IPS-20b (cell line): Measurements from ENCODE around the gene MTA3.
"Not testable (repeated sequence)": the region's sequence is repeated elsewhere in the genome, so short reads cannot be mapped to it uniquely, and the experiment has no call there.

Source experiments
- H3K27ac ChIP-seq: one replicate; pipeline ENCODE4 v1.5.1; 2013; ENCODE audit warnings: low read length
- H3K27me3 ChIP-seq: 2 replicates; pipeline ENCODE4 v1.6.1; 2013; ENCODE audit warnings: mild to moderate bottlenecking, low read length, inconsistent platforms; ENCODE audit not compliant: insufficient read depth
- H3K36me3 ChIP-seq: 2 replicates; pipeline ENCODE4 v1.6.1; 2013; ENCODE audit warnings: low read depth, mild to moderate bottlenecking, inconsistent platforms, low read length, moderate library complexity; ENCODE audit not compliant: insufficient read depth
- H3K4me1 ChIP-seq: 2 replicates; pipeline ENCODE4 v1.6.1; 2013; ENCODE audit warnings: mild to moderate bottlenecking, control low read depth, inconsistent platforms, low read length, moderate library complexity; ENCODE audit not compliant: insufficient read depth
- H3K4me3 ChIP-seq: 2 replicates; pipeline ENCODE4 v1.5.1; 2013; ENCODE audit warnings: mild to moderate bottlenecking, low read length, inconsistent platforms
- H3K9ac ChIP-seq: 2 replicates; pipeline ENCODE4 v1.6.1; 2013; ENCODE audit warnings: low read depth, mild to moderate bottlenecking, inconsistent platforms, low read length, moderate library complexity
- H3K9me3 ChIP-seq: 2 replicates; pipeline ENCODE4 v1.6.1; 2013; ENCODE audit warnings: mild to moderate bottlenecking, low read depth, low read length, inconsistent platforms; ENCODE audit not compliant: insufficient read depth

MTA3 gene

GRCh38 chr2:42618116-42618515, 49.7 kb downstream of the MTA3 start:
- H3K4me1 ChIP-seq = peaks cover 5% of the 10 kb centered on the region; the same call in 1 of the 2 replicates
- H3K27ac ChIP-seq = no peak overlapping the region
- no peak overlapping the region for H3K4me3 ChIP-seq
- no peaks in the 10 kb centered on the region for H3K27me3 ChIP-seq
- H3K36me3 ChIP-seq = peaks cover 70% of the 10 kb centered on the region
- no peaks in the 10 kb centered on the region for H3K9me3 ChIP-seq
- H3K9ac ChIP-seq = no peak overlapping the region

DNA sequence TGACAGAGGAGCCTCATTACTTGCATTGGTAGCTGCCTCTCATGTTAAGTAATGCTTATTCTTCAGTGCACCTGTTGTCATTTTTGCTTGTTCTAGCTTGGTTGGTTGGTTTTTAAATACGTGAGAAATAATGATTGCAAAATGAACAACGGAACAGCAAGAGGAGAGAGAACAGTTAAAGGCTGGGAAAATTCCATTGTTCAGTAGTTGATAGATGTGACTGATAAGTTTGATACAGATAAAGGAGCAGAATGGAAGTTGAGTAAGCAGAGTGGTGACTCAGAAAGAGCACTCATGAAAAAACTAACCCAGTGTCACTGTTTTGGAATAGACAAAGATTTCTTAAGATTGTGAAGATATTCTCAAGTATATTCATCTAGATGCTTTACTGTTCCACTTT, 50.5 kb downstream of the MTA3 start:
- Histone ChIP-seq H3K27me3 (no peaks in the 10 kb centered on the region), H3K27ac (no peak overlapping the region), H3K4me3 (no peak overlapping the region), H3K4me1 (peaks cover 8% of the 10 kb centered on the region; the same call in 1 of the 2 replicates), H3K36me3 (peaks cover 61% of the 10 kb centered on the region), H3K9me3 (no peaks in the 10 kb centered on the region), H3K9ac (no peak overlapping the region)

DNA sequence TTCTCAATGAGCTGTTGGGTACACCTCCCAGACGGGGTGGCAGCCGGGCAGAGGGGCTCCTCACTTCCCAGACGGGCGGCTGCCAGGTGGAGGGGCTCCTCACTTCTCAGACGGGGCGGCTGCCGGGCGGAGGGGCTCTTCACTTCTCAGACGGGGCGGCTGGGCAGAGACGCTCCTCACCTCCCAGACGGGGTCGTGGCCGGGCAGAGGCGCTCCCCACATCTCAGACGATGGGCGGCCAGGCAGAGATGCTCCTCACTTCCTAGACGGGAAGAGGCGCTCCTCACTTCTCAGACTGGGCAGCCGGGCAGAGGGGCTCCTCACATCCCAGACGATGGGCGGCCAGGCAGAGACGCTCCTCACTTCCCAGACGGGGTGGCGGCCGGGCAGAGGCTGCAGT, 53.2 kb downstream of the MTA3 start:
- not testable (repeated sequence) for H3K9me3 ChIP-seq, H3K27me3 ChIP-seq, H3K9ac ChIP-seq, H3K4me1 ChIP-seq, H3K27ac ChIP-seq, H3K4me3 ChIP-seq
- peaks cover 44% of the 10 kb centered on the region for H3K36me3 ChIP-seq

- 0 out of 2 replicates have a peak overlapping the region, but pooled peaks have one; percentile 7 for H3K4me3 ChIP-seq
- H3K27me3 ChIP-seq = no peaks in the 10 kb centered on the region
- peaks cover 8% of the 10 kb centered on the region; the same call in 1 of the 2 replicates for H3K4me1 ChIP-seq
- H3K27ac ChIP-seq = no peak overlapping the region
- no peaks in the 10 kb centered on the region for H3K9me3 ChIP-seq
- H3K36me3 ChIP-seq = peaks cover 29% of the 10 kb centered on the region
- H3K9ac ChIP-seq = no peak overlapping the region
Measured at GRCh38 chr2:42622943-42623676, 54.7 kb downstream of the MTA3 start.

DNA sequence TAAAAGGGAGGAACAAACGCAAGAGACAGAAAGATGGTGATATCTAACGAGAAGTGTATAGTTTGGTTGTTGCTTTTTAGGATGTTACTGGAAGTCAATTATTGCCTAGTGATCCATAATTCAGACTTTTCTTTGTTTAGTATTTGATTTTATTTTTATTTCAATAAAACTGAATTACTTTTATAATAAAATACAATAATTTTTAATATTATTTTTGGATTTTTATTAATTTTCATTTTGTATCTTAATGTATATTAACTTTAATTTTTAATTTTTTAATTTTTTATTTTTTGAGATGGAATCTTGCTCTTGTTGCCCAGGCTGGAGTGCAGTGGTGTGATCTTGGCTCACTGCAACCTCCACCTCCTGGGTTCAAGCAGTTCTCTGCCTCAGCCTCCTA, 55.6 kb downstream of the MTA3 start:
- H3K4me3 ChIP-seq = no peak overlapping the region
- no peaks in the 10 kb centered on the region for H3K9me3 ChIP-seq
- H3K27me3 ChIP-seq = no peaks in the 10 kb centered on the region
- no peak overlapping the region for H3K9ac ChIP-seq
- H3K36me3 ChIP-seq = peaks cover 19% of the 10 kb centered on the region
- peaks cover 8% of the 10 kb centered on the region; the same call in 1 of the 2 replicates for H3K4me1 ChIP-seq
- H3K27ac ChIP-seq = no peak overlapping the region

DNA sequence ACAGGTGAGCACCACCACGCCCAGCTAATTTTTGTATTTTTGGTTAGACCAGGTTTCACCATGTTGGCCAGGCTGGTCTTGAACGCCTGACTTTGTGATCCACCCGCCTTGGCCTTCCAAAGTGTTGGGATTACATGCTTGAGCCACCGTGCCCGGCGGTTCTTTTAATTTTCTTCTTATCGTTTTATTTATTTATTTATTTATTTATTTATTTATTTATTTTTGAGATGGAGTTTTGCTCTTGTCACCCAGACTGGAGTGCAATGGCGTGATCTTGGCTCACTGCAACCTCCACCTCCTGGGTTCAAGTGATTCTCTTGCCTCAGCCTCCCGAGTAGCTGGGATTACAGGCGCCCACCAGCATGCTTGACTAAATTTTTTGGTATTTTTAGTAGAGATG, 59.6 kb downstream of the MTA3 start:
- not testable (repeated sequence) for H3K4me1 ChIP-seq, H3K4me3 ChIP-seq, H3K36me3 ChIP-seq, H3K27me3 ChIP-seq, H3K27ac ChIP-seq, H3K9me3 ChIP-seq, H3K9ac ChIP-seq

DNA sequence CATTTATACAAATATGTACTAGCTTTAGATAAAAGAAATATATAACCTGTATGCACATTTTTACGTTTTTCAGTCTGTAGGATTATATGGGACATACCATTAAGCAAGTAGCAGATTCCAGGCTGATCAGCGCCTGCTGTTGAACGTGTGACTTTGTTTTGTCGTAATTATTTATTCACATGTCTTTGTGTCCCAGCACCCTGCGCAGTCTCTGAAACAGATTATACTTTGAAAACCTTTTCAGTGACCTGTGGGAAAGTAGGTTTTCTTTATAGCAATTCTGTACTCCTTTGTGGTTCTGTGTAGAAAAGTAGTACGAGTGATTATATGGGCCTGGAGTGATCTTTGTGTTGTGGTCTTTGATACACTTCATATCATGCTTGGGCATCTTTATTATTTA, 68.5 kb downstream of the MTA3 start:
- Histone ChIP-seq H3K27ac (no peak overlapping the region), H3K4me1 (peaks cover 6% of the 10 kb centered on the region; the same call in 1 of the 2 replicates), H3K36me3 (peaks cover 21% of the 10 kb centered on the region), H3K9ac (no peak overlapping the region), H3K4me3 (no peak overlapping the region), H3K9me3 (no peaks in the 10 kb centered on the region), H3K27me3 (no peaks in the 10 kb centered on the region)

DNA sequence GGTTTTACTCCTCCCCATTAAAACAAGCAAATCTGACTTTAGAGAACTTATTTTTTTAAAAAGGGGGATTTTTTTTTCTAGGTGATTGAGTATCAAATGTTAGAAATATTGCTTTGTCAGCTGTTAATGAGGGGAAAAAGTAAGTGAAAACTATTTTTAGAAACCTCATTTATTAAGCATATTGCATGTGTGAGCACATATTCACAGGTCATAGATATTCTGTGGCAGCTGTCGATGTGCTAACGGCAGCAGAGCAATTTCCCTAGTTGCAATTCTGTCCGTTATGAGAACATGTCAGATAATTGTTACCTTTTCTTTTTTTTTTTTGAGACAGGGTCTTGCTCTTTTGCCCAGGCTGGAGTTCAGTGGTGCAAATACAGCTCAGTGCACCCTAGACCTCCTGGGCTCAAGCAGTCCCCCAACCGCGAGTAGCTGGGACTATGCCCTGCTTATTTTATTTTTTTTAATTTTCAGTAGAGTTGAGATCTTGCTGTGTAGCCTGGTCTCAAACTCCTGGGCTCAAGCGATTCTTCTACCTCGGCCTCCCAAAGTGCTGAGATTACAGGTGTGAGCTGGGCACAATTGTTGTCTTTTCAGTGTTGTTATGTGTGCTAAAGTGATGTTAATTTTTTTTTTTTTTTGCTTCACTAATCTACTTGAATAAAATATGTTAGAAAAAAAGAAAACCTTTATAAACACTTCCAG, 69.8 kb downstream of the MTA3 start:
- no peaks in the 10 kb centered on the region for H3K27me3 ChIP-seq
- H3K9me3 ChIP-seq = no peaks in the 10 kb centered on the region
- H3K27ac ChIP-seq = no peak overlapping the region
- H3K4me3 ChIP-seq = no peak overlapping the region
- H3K9ac ChIP-seq = no peak overlapping the region
- H3K4me1 ChIP-seq = peaks cover 6% of the 10 kb centered on the region; the same call in 1 of the 2 replicates
- H3K36me3 ChIP-seq = peaks cover 31% of the 10 kb centered on the region

GRCh38 chr2:42639340-42640077, 71.1 kb downstream of the MTA3 start:
- no peaks in the 10 kb centered on the region for H3K9me3 ChIP-seq
- H3K27ac ChIP-seq = no peak overlapping the region
- H3K4me1 ChIP-seq = peaks cover 6% of the 10 kb centered on the region; the same call in 1 of the 2 replicates
- H3K36me3 ChIP-seq = peaks cover 44% of the 10 kb centered on the region
- no peak overlapping the region for H3K4me3 ChIP-seq
- no peak overlapping the region for H3K9ac ChIP-seq
- no peaks in the 10 kb centered on the region for H3K27me3 ChIP-seq

- Histone ChIP-seq H3K27ac (no peak overlapping the region), H3K4me1 (peaks cover 6% of the 10 kb centered on the region; the same call in 1 of the 2 replicates), H3K9me3 (no peaks in the 10 kb centered on the region), H3K9ac (no peak overlapping the region), H3K27me3 (no peaks in the 10 kb centered on the region), H3K36me3 (peaks cover 51% of the 10 kb centered on the region), H3K4me3 (no peak overlapping the region)
Measured at GRCh38 chr2:42640261-42640660, 71.8 kb downstream of the MTA3 start.

- H3K9me3 ChIP-seq, H3K27ac ChIP-seq, H3K9ac ChIP-seq, H3K4me3 ChIP-seq, H3K27me3 ChIP-seq, H3K4me1 ChIP-seq: not testable (repeated sequence)
- peaks cover 66% of the 10 kb centered on the region for H3K36me3 ChIP-seq
Measured at GRCh38 chr2:42642371-42642770, 73.9 kb downstream of the MTA3 start.
